SH-SY5Y (cell line): Measurements from ENCODE around the gene ZFYVE1.

Experiments used
- GATA2 ChIP-seq: IDR thresholded peaks from 2 replicates; pipeline ENCODE4 v1.6.1; 2011; ENCODE audit warnings: mild to moderate bottlenecking, low read depth, low read length
- GATA3 ChIP-seq: IDR thresholded peaks from 2 replicates; pipeline ENCODE4 v1.6.1; 2011; ENCODE audit warnings: low read depth, mild to moderate bottlenecking, low read length, moderate library complexity

GRCh38 chr14:72999316-72999715 is 27.6 kb downstream of the ZFYVE1 start:
- no peak; the same call in 1 of the 2 replicates for TF ChIP-seq GATA2
- no peak for TF ChIP-seq GATA3
